ENCODE results near the gene CCDC27.
"Not testable (repeated sequence)": the region's sequence is repeated elsewhere in the genome, so short reads cannot be mapped to it uniquely, and the experiment has no call there.

Gene CCDC27

DNA sequence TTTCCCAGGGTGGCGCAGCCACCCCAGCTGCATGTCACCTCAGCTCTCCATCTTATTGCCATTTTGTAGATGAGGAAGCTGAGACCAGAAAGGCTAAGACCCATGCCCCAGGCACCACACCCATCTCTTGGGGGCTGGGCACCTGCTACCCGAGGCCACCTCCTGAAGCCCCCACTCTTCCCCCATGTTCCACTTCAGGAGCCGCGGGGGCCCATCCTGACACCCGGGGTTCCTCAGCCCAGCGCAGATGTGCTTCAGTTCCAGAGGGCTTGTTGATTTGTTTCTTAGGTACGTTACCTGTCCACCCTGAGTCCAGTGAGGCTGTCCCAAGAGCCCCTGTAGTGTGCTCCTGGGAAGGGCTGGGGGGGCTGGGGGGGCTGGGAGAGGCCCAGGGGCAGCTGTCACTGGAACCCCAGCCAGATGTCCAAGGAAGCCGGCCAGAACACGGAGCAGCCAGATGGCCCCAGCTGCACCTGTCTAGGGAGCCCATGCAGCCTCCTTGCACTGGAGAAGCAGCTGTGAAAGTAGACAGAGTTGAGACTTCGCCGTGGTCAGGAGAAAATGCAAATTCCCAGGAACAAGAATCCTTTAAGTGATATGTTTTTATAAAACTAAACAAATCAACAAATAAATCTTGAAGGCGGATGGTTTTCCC lies 17.1 kb upstream of the CCDC27 start:
- DNase-seq (ENCODE audit: extremely low read depth in 1 of 2, low read depth in 1 of 2), result no peak

DNA sequence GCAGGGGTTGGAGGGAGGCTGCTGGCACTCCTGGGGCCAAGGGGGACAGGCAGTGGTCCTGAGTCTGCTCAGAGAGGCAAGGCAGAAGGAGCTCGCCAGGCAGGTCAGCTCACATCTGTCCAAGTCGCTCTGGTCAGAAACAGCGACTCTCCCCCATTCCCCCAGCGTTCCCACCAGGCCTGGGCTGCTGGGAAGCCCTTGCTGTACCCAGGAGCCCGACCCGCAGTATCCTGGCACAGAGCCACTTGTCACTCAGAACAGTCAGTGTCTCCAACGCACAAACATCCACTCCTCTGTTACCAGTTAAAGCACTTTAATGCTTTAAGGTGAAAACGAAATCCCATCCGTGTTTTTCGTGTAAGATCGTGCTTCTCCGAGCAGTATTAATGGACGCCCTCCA lies 16.6 kb upstream of the CCDC27 start:
- DNase-seq (ENCODE audit: extremely low read depth in 1 of 2, low read depth in 1 of 2), result no peak

DNA sequence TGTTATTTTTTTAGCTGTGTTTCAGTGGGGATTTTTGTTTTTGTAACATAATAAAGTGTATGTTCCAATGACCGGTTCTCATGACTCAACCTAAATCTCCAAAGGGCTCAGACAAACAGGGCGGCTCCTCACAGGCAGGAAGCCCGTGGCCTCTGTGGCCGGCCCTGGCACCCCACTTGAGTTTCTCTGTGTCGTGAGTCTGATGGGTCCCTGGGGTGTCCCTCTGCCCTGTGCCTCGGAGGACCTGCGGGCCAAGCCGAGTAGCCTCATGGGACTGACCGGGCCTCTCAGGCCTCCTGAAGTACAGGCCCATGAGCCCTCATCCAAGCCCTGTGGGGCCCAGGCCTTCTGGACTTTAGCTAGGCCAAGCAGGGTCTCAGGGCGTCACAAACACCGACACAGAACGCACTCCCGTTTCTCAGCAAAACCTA lies 16.1 kb upstream of the CCDC27 start:
- DNase-seq (ENCODE audit: extremely low read depth in 1 of 2, low read depth in 1 of 2), result no peak

DNA sequence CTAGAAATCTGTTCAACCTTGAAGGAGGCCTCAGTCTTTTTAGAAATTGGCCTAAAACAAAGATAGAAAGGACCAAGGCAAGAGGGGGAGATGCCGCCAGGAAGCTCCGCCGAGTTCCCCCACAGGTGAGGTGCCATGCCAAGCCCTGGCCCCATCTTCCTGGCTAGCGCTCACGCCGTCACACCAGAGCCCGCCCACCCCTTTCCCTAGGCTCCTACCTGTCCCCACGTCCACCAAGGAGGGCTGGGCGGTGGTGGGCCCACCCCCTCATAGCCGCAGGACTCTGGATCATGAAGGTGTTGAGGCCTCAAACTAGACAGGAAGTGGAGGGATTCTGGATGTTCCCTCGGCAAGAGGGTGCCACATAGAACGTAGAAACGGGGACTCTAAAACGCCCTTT lies 15.5 kb upstream of the CCDC27 start:
- no peak for DNase-seq (ENCODE audit: extremely low read depth in 1 of 2, low read depth in 1 of 2)

DNA sequence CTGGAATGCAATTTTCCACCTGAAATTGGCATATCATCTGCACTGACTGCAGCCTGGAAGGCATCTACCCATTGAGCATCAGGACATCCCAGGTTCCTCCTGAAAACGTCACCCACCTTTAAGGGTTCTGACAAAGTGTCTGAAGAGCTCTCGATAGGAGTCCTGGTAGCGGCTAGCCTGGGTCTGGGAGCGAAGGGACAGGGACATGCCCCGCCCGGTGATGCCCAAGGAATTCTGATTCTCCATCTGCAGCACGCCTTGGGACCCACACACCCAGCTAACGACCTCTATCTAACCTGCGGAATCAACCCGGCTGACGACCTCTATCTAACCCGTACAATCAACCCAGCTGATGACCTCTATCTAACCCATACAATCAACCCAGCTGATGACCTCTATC lies 13.3 kb upstream of the CCDC27 start:
- DNase-seq (ENCODE audit: extremely low read depth in 1 of 2, low read depth in 1 of 2), result no peak

DNA sequence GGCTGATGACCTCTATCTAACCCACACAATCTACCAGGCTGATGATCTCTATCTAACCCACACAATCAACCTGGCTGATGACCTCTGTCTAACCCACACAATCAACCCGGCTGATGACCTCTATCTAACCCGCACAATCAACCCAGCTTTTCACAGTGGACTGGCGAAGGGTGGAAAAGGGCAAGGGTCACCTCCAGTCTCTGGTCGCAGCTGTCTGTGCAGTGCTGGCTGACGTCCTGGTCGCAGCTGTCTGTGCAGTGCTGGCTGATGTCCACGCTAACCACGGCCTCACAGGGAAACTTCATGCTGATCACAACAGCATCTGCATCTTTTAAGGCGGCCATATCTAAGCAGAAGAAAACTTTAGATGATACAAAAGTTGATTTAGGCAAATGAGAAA lies 12.2 kb upstream of the CCDC27 start:
- no peak for DNase-seq (ENCODE audit: extremely low read depth in 1 of 2, low read depth in 1 of 2)

DNA sequence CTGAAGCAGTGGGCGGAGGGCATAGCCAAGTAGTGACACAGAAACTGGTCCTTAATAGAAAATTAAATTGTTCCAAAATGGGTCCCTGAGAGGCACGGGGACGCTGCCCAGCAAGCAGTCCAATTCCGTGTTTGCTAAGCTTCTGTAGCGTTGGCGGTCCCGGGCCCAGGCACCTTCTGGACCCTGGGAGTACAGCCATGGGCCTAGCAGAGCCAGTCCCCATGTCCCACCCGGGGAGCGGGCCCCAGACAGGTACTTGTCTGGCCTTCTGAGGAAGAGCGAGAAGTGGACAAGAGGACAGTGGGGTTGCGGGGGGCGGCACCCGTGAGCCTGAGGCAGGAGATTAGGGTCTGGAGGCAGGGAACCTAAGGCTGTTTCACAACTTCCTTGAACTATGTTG lies 11.5 kb upstream of the CCDC27 start:
- no peak for DNase-seq (ENCODE audit: extremely low read depth in 1 of 2, low read depth in 1 of 2)

DNA sequence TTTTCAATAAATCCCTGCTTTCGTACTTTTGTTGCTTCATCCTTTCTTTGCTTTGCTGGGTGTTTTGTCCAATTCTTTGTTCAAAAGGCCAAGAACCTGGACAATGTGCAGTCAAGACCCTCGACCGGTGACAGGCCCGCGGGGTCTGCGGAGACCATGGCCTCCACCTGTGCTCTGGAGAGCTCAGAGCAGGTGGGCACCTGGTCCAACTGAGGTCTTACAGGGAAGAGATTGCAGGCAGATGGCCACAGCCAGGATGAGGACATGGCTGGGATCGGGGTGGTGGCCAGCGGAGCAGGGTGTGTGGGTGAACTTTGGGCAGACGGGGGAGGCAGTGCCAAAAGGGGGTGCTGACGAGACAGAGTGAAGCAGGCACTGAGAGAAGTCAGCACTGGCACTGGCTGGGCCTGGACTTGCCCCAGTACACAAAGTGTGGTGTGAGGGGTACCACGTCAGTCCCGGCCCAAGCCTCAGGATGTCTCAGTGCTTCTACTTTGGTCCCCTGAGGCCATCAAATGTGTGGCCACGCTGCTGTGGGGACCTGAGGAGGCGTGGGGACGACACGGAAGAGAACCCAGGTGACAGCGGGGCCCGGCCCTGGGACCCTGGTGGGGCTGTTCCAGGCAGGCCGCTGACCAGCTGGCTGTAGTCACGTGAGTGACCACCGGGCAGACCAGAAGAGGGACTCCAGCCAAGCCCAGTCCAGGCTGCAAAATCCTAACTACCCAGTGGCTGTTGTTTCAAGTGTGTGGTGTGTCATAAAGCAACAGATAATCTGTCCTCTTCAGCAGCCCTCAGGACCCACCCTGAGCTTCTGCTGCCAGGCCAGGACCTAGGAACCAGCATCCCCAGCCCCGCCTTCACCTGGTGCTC lies 10.4 kb upstream of the CCDC27 start:
- DNase-seq (ENCODE audit: extremely low read depth in 1 of 2, low read depth in 1 of 2), result no peak

DNA sequence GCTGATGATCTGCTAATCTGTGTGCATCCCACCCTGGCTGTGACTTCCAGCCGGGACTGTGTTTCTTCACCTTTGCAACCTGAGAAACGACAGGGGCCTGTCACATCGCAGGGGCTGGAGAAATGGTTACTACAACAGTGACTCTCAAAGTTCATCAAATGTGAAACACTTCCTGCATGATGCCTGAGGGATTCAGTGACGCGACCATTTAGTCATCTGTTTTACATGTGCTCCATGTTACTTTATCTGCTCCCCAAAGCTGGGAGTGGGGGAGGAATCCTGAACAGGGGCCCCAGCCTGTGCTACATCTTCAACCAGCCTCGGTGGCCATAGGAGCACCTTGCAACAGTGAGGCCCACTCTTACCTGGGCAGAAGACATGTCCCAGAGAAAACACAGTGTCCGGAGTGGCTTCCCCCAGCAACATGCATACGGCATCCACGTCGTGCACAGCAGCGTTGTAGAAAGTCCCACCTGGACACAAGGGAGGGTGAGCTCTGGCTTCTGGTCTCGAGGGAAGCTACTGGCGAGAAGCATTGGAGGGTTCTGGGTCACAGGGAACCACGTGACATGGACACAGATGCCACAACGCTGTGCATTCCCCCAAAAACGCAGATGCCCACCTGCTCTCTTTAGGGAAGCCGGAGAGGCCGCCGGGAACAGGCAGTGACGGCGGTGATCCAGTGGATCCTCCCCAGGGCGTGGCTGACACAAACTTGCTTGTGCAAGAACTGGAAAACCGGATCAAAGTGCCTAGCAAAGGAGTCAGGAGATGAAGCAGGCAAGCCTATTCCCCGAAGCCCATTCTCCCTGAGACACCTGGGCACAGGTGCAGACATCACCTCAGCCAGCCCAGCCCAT lies 9.6 kb upstream of the CCDC27 start:
- DNase-seq (ENCODE audit: extremely low read depth in 1 of 2, low read depth in 1 of 2), result no peak

DNA sequence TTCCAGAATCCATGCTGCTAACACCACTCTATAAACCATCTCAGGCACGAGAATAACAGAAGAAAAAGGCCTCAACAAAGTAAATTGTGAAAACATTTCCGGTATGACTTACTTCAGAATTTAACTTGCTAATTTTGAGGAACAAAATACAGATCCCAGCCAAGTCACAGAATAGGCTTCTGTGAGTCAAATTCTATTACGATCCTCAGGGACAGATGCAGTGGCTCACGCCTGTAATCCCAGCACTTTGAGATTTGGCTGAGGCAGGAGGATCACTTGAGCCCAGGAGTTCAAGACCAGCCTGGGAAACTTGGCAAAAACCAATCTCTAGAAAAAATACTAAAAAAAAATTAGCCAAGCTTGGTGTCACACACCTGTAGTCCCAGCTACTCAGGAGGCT lies 8.8 kb upstream of the CCDC27 start:
- no peak for DNase-seq (ENCODE audit: extremely low read depth in 1 of 2, low read depth in 1 of 2)

DNA sequence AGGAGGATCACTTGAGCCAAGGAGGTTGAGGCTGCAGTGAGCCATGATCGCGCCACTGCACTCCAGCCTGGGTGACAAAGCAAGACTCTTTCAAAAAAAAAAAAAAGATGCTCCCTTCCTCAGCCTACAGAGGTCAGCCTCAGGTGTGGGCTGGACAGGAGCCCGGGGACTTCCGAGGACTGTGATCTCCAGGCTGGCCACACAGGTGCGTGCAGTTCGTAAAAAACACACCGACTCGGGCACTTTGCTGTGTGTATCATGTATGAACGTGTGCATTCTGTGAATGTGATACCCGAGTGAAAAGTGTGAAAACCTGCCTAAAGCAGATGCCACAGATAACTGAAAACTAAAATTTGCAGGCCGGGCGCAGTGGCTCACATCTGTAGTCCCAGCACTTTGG lies 8.4 kb upstream of the CCDC27 start:
- no peak for DNase-seq (ENCODE audit: extremely low read depth in 1 of 2, low read depth in 1 of 2)

DNA sequence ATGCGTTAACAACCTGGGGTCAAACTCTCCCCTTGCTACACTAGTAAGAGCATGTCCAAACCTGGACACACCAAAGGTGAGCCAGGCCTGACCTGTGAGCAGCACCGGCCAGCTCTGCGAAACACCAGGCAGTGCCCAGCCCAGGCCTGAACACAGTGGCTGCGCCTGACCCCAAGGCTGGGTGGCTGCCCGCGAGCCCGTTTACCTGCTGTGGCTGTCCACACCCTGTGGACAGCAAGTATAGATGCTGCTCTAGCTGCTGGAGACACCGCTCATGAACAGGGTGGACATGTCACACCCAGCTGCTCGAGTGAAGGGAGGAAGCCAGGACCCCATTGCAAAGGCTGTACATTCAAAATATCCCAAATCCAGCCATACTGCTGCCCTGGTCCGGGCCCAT lies 7.6 kb upstream of the CCDC27 start:
- no peak for DNase-seq (ENCODE audit: extremely low read depth in 1 of 2, low read depth in 1 of 2)

DNA sequence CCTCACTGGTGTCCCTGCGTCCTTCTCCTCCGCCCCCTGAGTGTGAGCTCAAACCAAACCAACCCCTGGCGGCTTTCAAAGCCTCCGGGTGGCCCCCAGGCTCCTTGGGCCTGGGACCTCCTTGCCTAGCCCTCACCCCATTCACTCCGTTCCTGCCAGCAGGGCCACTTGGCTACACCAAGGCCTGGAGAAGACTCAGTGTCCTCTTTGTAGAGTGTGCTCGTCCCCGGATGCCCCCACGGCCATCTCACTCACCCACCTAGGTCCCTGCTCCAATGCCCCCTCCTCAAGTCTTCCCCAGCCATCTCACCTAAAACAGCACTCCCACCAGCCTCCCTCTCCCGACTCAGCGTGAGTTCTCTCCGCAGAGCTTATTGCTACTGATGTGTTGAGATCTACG lies 7.2 kb upstream of the CCDC27 start:
- DNase-seq (ENCODE audit: extremely low read depth in 1 of 2, low read depth in 1 of 2), result no peak

DNA sequence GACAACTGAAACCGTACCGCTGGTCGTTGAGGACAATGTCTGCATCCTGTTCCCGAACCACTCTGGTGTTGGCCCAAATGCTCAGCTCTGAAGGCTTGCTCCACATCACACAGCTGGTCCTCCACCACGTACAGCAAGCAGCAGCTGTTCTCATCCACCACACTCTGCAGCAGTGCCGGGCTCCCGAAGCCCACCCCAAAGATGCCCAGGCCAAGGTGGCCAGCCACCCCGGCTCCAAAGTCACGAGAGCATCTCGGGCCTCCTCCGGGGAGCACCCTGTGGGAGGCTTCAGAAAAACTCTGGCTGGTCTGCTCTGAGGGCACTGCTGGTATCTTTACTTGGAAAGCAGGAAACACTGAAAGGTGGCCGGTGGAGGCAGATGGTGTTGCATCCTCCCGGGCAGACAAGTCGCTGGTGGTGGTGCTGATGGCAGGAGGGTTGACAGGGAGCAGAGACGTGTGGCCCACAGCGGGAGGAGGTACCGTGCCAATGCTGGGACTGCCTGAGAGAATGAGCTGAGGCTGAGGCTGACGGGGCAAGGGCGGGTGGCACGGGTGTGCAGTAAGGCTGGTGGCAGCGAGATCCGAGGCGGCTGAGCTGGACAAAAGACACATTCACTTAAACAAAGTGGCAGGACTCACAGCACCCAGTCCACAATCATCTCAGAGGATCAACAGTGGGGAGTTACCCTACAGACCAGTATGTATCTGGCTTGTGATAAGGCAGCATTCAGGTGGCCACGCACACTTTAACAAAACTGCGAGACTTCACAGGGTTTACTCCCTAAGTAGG lies 6.5 kb upstream of the CCDC27 start:
- no peak for DNase-seq (ENCODE audit: extremely low read depth in 1 of 2, low read depth in 1 of 2)

DNA sequence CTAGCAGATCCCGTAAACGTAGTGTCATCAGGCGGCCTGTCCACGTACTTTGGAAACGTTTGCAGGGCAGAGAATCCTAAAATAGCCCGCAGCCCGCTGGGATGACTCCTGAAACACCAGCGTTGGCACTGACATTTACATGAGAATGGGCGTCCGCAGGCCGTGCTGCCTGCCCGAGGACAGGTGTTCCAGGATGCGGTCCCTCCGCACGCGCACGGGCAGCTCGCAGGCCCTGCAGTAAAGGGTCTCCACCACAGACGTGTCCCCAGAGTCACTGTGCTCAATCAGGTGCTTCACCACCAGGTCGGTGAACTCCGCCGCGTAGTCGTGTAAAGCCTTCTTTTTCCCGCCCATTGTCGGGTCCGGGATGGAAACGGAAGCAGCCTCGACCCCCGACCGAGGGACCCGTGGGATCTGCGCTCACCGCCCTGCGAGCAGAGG lies 5.8 kb upstream of the CCDC27 start:
- no peak for DNase-seq (ENCODE audit: extremely low read depth in 1 of 2, low read depth in 1 of 2)

DNA sequence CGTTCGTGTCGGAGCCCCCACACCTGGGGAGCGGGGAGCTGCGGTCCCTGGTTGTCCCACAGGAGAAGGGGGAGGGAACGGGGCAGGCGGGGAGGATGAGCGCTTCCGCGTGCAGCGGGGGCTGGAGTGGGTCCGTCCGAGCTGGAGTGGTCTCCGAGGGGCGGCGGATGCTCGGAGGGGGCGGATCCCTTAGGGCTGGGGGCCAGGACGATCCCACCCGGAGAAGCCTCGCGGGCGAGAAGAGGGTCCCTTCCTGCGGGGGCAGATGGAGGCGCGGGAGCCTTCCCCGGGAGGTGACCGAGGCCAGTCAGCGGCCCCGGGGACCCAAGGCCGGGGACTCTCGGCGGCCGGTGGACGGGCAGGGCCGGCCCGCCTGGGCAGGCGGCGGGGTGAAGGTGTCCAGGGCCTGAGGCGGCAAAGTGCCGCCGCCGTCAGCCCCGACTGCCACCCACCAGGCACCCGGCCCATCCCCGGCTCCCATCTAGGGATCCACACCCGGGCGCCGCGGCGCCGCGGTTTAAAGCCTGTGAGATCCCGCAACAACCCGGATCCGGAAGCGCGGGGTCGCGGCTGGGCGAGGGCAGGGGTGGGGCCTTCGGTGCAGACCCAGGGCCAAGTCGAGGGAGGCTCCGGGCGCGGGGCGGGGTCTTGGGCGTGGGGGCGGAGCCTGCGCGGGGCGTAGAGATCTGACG lies 5.3 kb upstream of the CCDC27 start:
- DNase-seq (ENCODE audit: extremely low read depth in 1 of 2, low read depth in 1 of 2), result peak; percentile 73 to 80

DNA sequence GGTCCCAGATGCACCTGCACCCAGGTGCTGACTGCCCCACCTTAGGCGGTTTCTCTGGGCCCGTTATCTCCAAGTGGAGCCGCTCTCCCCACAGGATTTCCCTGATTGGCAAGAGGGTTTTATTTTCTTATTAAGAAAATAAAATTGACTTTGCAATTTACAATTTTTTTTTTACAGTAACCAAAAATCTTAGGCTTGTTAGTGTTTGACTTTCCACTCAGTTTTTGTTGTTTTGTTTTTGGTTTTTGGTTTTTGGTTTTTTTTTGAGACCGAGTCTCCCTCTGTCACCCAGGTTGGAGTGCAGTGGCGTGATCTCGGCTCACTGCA lies 4.8 kb upstream of the CCDC27 start:
- DNase-seq (ENCODE audit: extremely low read depth in 1 of 2, low read depth in 1 of 2), result no peak

DNA sequence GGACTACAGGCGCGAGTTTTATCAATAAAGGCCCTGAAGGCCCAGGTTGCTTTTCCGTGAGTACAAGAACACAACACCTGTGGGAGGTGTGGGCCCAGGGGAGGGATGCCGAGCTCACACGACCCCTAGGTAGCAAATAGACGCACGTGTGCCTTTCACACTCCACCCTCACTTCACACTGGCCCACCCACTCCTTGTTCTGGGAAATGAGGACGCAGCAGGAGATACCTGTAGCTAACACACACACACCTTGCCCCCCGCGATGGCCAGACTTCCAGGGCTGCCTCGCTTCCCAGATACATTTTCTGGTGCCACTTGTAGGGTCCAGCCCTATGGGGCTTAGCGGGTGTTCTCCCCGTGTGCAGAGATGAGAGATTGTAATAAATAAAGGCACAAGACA lies 4.3 kb upstream of the CCDC27 start:
- no peak for DNase-seq (ENCODE audit: extremely low read depth in 1 of 2, low read depth in 1 of 2)

DNA sequence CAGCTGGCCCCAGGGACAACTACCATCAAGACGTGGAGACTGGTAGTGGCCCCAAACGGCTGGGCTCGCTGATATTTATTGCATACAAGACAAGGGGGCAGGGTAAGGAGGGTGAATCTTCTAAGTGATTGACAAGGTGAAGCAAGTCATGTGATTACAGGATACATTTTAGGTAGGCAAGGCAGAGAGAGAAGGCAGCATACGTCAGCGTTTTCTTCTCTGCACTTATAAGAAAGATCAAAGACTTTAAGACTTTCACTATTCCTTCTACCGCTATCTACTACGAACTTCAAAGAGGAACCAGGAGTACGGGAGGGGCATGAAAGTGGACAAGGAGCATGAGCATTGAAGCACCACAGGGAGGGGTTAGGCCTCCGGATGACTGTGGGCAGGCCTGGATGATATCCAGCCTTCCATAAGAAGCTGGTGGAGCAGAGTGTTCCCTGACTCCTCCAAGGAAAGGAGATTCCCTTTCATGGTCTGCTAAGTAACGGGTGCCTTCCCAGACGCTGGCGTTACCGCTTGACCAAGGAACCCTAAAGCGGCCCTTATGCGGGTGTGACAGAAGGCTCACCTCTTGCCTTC lies 3.8 kb upstream of the CCDC27 start:
- DNase-seq (ENCODE audit: extremely low read depth in 1 of 2, low read depth in 1 of 2), result not testable (repeated sequence)

DNA sequence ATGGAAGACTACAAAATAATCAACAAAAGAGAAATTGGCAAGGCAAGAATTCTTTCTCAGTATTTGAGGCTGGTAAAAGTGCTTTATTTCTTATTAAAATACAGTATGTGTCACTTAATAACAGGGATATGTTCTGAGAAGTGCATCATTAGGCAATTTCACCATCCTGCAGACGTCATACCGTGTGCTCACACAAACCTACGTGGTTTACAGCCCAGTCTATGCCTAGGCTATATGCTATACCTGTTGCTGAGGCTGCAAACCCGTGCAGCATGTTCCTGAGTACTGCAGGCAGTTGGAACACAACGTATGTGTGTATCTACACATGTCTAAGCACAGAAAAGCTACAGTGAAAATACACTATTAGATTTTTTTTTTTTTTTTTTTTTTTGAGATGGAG lies 2.7 kb upstream of the CCDC27 start:
- no peak for DNase-seq (ENCODE audit: extremely low read depth in 1 of 2, low read depth in 1 of 2)

Data from stimulated activated CD8-positive, alpha-beta memory T cell treated with anti-CD3 and anti-CD28 coated beads, Interleukin-7, amount 100 ng/mL, for 48 hours (primary cell).